ENCODE measurements around the gene RTBDN. TPM values are rescaled to one million over a fixed set of nuclear protein-coding genes. Genes with fewer than 3 reads are reported as not detected.

Gene RTBDN
- total RNA-seq, 6 experiments from 2014 or later: not detected

DNA sequence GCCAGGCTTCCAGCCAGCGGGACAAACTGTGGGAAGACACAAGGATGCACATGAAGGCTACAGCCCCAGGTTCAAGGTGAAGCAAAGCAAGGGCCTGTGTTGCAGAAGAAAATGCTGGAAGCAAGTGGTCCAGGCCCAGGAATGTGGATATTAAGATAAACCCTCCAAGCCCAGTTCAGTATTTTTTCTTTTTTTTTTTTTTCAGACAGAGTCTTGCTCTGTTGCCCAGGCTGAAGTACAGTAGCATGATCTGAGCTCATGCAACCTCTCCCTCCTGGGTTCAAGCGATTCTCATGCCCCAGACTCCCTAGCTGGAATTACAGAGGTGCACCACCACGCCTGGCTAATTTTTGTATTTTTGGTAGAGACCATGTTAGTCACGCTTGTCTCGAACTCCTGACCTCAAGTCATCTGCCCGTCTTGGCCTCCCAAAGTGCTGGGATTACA lies 37.2 kb downstream of the RTBDN start:
- intact Hi-C loops (cut with DNase I): no loop called here

DNA sequence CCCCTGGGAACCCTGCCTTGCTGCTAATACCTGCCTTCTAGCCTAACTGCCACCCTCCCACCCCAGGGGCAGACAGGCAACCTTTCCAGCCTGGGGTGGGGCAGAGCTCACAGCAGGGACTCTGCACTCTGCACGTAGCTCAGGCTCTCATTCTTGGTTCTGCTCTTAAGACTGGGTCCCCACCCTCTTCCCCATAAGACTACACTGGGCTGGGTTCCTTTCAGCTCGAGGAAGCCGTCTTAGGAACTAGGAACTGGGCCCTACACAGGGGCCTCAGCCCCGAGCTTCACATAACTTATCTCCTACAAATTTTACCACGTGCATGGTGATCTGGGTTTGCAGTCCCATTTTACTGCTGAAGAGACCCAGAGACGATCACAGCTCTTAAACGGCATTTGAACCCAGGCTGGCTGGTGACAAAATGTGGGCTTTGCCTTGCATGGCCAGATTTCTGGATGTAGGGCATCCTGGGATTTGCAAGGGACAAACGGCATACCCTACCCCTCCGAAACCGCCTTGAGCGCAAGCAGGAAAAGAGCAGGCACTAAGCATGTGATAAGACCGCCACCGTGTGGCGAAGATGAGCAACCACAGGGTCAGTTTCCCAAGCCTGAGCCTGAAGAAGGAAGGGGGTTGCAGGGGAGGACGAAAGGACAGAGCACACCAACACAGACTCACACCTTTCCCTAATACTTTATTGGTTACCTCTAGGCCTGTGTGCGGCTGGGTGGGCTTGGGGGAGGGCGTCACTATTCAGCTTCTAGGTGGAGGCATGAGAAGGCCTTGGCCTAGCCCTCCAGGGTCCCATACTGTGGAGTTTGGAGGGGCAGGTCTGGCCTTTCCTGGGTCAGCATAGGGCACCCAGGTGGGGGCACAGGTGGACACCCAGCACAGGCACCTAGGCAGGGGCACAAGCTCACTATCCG lies 38.0 kb downstream of the RTBDN start:
- peak; percentile 11 to 40 (median 34) for ATAC-seq
- intact Hi-C loops (cut with DNase I): no loop called here
- Histone ChIP-seq H3K4me1 (peaks cover 0 to 17% (median 8%) of the 10 kb centered on the region in 4 donors), H3K36me3 (peaks cover 0 to 9% (median 3%) of the 10 kb centered on the region in 4 donors), H3K27ac (peak overlapping the region in 1 of 3 donors; percentile 20), H3K9me3 (no peaks in the 10 kb centered on the region), H3K27me3 (no peaks in the 10 kb centered on the region), H3K4me3 (no peak overlapping the region)
- TF ChIP-seq, protein P1, sequence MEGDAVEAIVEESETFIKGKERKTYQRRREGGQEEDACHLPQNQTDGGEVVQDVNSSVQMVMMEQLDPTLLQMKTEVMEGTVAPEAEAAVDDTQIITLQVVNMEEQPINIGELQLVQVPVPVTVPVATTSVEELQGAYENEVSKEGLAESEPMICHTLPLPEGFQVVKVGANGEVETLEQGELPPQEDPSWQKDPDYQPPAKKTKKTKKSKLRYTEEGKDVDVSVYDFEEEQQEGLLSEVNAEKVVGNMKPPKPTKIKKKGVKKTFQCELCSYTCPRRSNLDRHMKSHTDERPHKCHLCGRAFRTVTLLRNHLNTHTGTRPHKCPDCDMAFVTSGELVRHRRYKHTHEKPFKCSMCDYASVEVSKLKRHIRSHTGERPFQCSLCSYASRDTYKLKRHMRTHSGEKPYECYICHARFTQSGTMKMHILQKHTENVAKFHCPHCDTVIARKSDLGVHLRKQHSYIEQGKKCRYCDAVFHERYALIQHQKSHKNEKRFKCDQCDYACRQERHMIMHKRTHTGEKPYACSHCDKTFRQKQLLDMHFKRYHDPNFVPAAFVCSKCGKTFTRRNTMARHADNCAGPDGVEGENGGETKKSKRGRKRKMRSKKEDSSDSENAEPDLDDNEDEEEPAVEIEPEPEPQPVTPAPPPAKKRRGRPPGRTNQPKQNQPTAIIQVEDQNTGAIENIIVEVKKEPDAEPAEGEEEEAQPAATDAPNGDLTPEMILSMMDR (IDR thresholded peaks at IDR 0.05): peak; percentile 83 to 97 (median 89)
- TF ChIP-seq POLR2A (IDR thresholded peaks at IDR 0.05): peak; percentile 21
- DNase-seq: peak; percentile 77 to 80 (median 78)
- 6% methylated on average over 14 of the region's 18 CpGs for WGBS (ENCODE audit: insufficient coverage, low coverage, low lambda C conversion rate, missing lambda C conversion rate)

More for the DNA sequence above, 37.2 kb downstream of the RTBDN start:
- Histone ChIP-seq H3K27ac (no peak overlapping the region), H3K36me3 (peaks cover 0 to 9% (median 3%) of the 10 kb centered on the region in 4 donors), H3K4me3 (no peak overlapping the region), H3K27me3 (no peaks in the 10 kb centered on the region), H3K4me1 (peaks cover 0 to 17% (median 7%) of the 10 kb centered on the region in 4 donors), H3K9me3 (no peaks in the 10 kb centered on the region)
- no peak for DNase-seq
- no peak for TF ChIP-seq POLR2A (IDR thresholded peaks at IDR 0.05)
- TF ChIP-seq, protein P1 (IDR thresholded peaks at IDR 0.05): no peak
- ATAC-seq: no peak
- WGBS (ENCODE audit: insufficient coverage, low coverage, low lambda C conversion rate, missing lambda C conversion rate): 83% methylated on average over 6 of the region's 6 CpGs

- H3K27me3 ChIP-seq: no peaks in the 10 kb centered on the region
- no peak for TF ChIP-seq POLR2A (IDR thresholded peaks at IDR 0.05)
- TF ChIP-seq, protein P1 (IDR thresholded peaks at IDR 0.05): no peak
- ATAC-seq (no peak), DNase-seq (no peak)
- H3K9me3 ChIP-seq: no peaks in the 10 kb centered on the region
- peak overlapping the region in 2 of 3 donors; percentile 96 to 99 for H3K27ac ChIP-seq
- H3K36me3 ChIP-seq: peaks cover 0 to 9% (median 3%) of the 10 kb centered on the region in 4 donors
- 81% methylated on average over 7 of the region's 9 CpGs for WGBS (ENCODE audit: insufficient coverage, low coverage, low lambda C conversion rate, missing lambda C conversion rate)
- H3K4me1 ChIP-seq: peaks cover 0 to 24% (median 13%) of the 10 kb centered on the region in 4 donors
- intact Hi-C loops (cut with DNase I): no loop called here
- no peak overlapping the region for H3K4me3 ChIP-seq
Measured at GRCh38 chr19:12794971-12795381, 39.4 kb downstream of the RTBDN start.

DNA sequence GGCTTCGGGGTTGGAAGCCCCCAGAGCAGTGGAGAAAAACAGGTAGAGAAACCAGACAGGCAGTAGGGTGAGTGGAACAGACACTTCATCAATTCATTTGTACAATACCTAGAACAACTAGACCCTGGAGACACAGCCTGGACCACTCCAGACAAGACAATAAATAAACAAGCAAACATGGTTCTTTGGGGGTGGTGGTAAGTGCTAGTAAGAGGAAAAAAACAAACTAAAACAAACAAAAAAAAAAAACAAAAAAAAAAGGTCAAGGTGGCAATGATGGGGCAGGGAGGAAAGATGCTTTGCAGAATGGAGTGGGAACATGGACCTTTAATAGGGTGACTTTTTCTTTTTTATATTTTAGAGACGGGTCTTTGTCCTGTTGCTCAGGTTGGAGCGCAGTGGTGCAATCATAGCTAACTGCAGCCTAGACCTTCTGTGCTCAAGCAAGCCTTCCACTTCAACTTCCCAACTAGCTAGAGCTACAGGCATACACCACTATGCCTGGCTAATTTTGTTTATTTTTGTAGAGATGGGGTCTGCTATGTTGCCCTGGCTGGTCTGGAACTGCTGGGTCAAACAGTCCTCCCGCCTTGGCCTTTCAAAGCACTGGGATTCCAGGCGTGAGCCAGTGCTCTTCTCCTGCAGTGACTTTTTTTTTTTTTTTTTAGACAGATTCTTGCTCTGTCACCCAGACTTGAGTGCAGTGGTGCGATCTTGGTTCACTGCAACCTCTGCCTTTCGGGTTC lies 40.0 kb downstream of the RTBDN start:
- Histone ChIP-seq H3K27me3 (no peaks in the 10 kb centered on the region), H3K27ac (peak overlapping the region; percentile 96 to 100 (median 99)), H3K36me3 (peaks cover 0 to 4% (median under 1%) of the 10 kb centered on the region in 4 donors), H3K9me3 (no peaks in the 10 kb centered on the region), H3K4me1 (peaks cover 0 to 25% (median 13%) of the 10 kb centered on the region in 4 donors), H3K4me3 (peak overlapping the region; percentile 73 to 90 (median 81))
- 45% methylated on average over 7 of the region's 7 CpGs for WGBS (ENCODE audit: insufficient coverage, low coverage, low lambda C conversion rate, missing lambda C conversion rate)
- DNase-seq: no peak
- intact Hi-C loops (cut with DNase I): no loop called here
- ATAC-seq: no peak
- TF ChIP-seq, protein P1 (IDR thresholded peaks at IDR 0.05): no peak
- TF ChIP-seq POLR2A (IDR thresholded peaks at IDR 0.05): no peak
